Karpas-422 (cell line): Measurements from ENCODE around the gene TMEM61. TPM values are rescaled to one million over a fixed set of nuclear protein-coding genes. Genes with fewer than 3 reads are reported as not detected.

Experiments
- DNase-seq: peaks from one replicate; pipeline ENCODE4 v3.0.0-alpha.2; 2015
- H2AFZ ChIP-seq: fragments of 200-600 bp; sonication (generic); 2 replicates; pipeline ENCODE4 v1.6.1; 2014; ENCODE audit warnings: antibody characterized with exemption, low read length, mixed read lengths
- H3K27ac ChIP-seq: fragments of 200-600 bp; sonication (generic); 2 replicates; pipeline ENCODE4 v1.5.1; 2014; ENCODE audit warnings: mild to moderate bottlenecking, low read length, moderate library complexity
- H3K27me3 ChIP-seq: fragments of 200-600 bp; sonication (generic); 2 replicates; pipeline ENCODE4 v1.6.1; 2014; ENCODE audit warnings: low read length, mixed read lengths
- H3K36me3 ChIP-seq: fragments of 200-600 bp; sonication (generic); 2 replicates; pipeline ENCODE4 v1.6.1; 2014; ENCODE audit warnings: low read length, mixed read lengths; ENCODE audit not compliant: insufficient read depth
- H3K4me1 ChIP-seq: fragments of 200-600 bp; sonication (generic); 2 replicates; pipeline ENCODE4 v1.6.1; 2014; ENCODE audit warnings: mild to moderate bottlenecking, low read length, mixed read lengths
- H3K4me2 ChIP-seq: fragments of 200-600 bp; sonication (generic); 2 replicates; pipeline ENCODE4 v1.6.1; 2014; ENCODE audit warnings: low read length, low read depth, mild to moderate bottlenecking; ENCODE audit not compliant: poor library complexity, severe bottlenecking
- H3K4me3 ChIP-seq: fragments of 200-600 bp; sonication (generic); 2 replicates; pipeline ENCODE4 v1.5.1; 2014; ENCODE audit warnings: mild to moderate bottlenecking, antibody characterized with exemption, low read length, mixed read lengths
- H3K79me2 ChIP-seq: fragments of 200-600 bp; sonication (generic); 2 replicates; pipeline ENCODE4 v1.6.1; 2014; ENCODE audit warnings: mild to moderate bottlenecking, low read length, mixed read lengths
- H3K9ac ChIP-seq: fragments of 200-600 bp; sonication (generic); 2 replicates; pipeline ENCODE4 v1.6.0; 2014; ENCODE audit warnings: low read length
- H3K9me2 ChIP-seq: fragments of 200-600 bp; sonication (generic), shearing (Covaris generic); replicated peaks from 2 replicates; pipeline ENCODE4 v1.6.0; 2014; ENCODE audit warnings: mild to moderate bottlenecking, low read length, moderate library complexity; ENCODE audit not compliant: insufficient read depth
- H3K9me3 ChIP-seq: fragments of 300-700, 200-600 bp; sonication (generic); 2 replicates; pipeline ENCODE4 v1.6.1; 2014; ENCODE audit warnings: low read length, mixed read lengths
- H4K20me1 ChIP-seq: fragments of 200-600 bp; sonication (generic); 2 replicates; pipeline ENCODE4 v1.6.1; 2014; ENCODE audit warnings: mild to moderate bottlenecking, antibody characterized with exemption, low read length, low read depth; ENCODE audit not compliant: insufficient read depth
- total RNA-seq: library from RNA; depleted of rRNA; stranded (reverse); fragments of >200 nt; shearing (Covaris generic); gene quantifications from 2 replicates; pipeline ENCODE4 v1.2.3, GENCODE V29; 2014; ENCODE audit warnings: low replicate concordance

TMEM61 gene
- total RNA-seq, 1 experiment from 2014 or later, result not detected

- H3K4me3 ChIP-seq, result no peak overlapping the region
- H4K20me1 ChIP-seq, result no peaks in the 10 kb centered on the region
- H3K36me3 ChIP-seq, result no peaks in the 10 kb centered on the region
- H3K9me2 ChIP-seq, result no peaks in the 10 kb centered on the region
- DNase-seq, result no peak
- no peak overlapping the region for H3K27ac ChIP-seq
- no peaks in the 10 kb centered on the region for H3K79me2 ChIP-seq
- no peak overlapping the region for H3K9ac ChIP-seq
- no peak overlapping the region for H3K4me2 ChIP-seq
- H3K9me3 ChIP-seq, result no peaks in the 10 kb centered on the region
- H3K4me1 ChIP-seq, result peaks cover 8% of the 10 kb centered on the region
- H2AFZ ChIP-seq, result no peak overlapping the region
- no peaks in the 10 kb centered on the region for H3K27me3 ChIP-seq
Observed at GRCh38 chr1:54996869-54997710, 16.7 kb downstream of the TMEM61 start.

- H3K27ac ChIP-seq, result no peak overlapping the region
- H4K20me1 ChIP-seq, result no peaks in the 10 kb centered on the region
- no peak overlapping the region for H2AFZ ChIP-seq
- H3K4me1 ChIP-seq, result peaks cover 8% of the 10 kb centered on the region
- H3K79me2 ChIP-seq, result no peaks in the 10 kb centered on the region
- H3K9me2 ChIP-seq, result no peaks in the 10 kb centered on the region
- H3K27me3 ChIP-seq, result no peaks in the 10 kb centered on the region
- DNase-seq, result no peak
- H3K4me3 ChIP-seq, result no peak overlapping the region
- H3K9me3 ChIP-seq, result no peaks in the 10 kb centered on the region
- H3K36me3 ChIP-seq, result no peaks in the 10 kb centered on the region
- no peak overlapping the region for H3K9ac ChIP-seq
- no peak overlapping the region for H3K4me2 ChIP-seq
Observed at GRCh38 chr1:54997711-54997986, 17.2 kb downstream of the TMEM61 start.

- no peaks in the 10 kb centered on the region for H3K27me3 ChIP-seq
- H3K9me3 ChIP-seq, result no peaks in the 10 kb centered on the region
- H3K36me3 ChIP-seq, result no peaks in the 10 kb centered on the region
- no peaks in the 10 kb centered on the region for H3K79me2 ChIP-seq
- no peak overlapping the region for H3K27ac ChIP-seq
- H3K4me1 ChIP-seq, result peaks cover 8% of the 10 kb centered on the region
- no peak overlapping the region for H3K4me3 ChIP-seq
- no peak overlapping the region for H3K4me2 ChIP-seq
- no peaks in the 10 kb centered on the region for H4K20me1 ChIP-seq
- no peak for DNase-seq
- no peak overlapping the region for H2AFZ ChIP-seq
- no peaks in the 10 kb centered on the region for H3K9me2 ChIP-seq
- no peak overlapping the region for H3K9ac ChIP-seq
Observed at GRCh38 chr1:54998100-54998499, 17.7 kb downstream of the TMEM61 start.

- no peak within 1 kb of the TSS for H2AFZ ChIP-seq
- no peaks in the 10 kb centered on the region for H3K9me2 ChIP-seq
- H3K36me3 ChIP-seq, result no peaks in the 10 kb centered on the region
- DNase-seq, result peak; percentile 56
- H3K4me3 ChIP-seq, result no peak within 1 kb of the TSS
- no peaks in the 10 kb centered on the region for H4K20me1 ChIP-seq
- no peak within 1 kb of the TSS for H3K9ac ChIP-seq
- peaks cover 8% of the 10 kb centered on the region for H3K4me1 ChIP-seq
- no peaks in the 10 kb centered on the region for H3K79me2 ChIP-seq
- H3K9me3 ChIP-seq, result no peaks in the 10 kb centered on the region
- no peak within 1 kb of the TSS for H3K27ac ChIP-seq
- H3K4me2 ChIP-seq, result no peak within 1 kb of the TSS
- H3K27me3 ChIP-seq, result no peaks in the 10 kb centered on the region
Observed at GRCh38 chr1:54998677-54999076, 18.2 kb downstream of the TMEM61 start, which contains the start of gene BSND. TSS of gene BSND (plus strand) at chr1:54998933. CDS start at chr1:54999187, 254 bp downstream.

GRCh38 chr1:55000110-55001085, 20.0 kb downstream of the TMEM61 start:
- H3K9ac ChIP-seq, result no peak overlapping the region
- H3K4me1 ChIP-seq, result peaks cover 8% of the 10 kb centered on the region
- no peak for DNase-seq
- no peaks in the 10 kb centered on the region for H3K36me3 ChIP-seq
- H3K9me2 ChIP-seq, result no peaks in the 10 kb centered on the region
- H3K4me3 ChIP-seq, result no peak overlapping the region
- no peak overlapping the region for H2AFZ ChIP-seq
- no peaks in the 10 kb centered on the region for H3K27me3 ChIP-seq
- H3K4me2 ChIP-seq, result no peak overlapping the region
- H3K9me3 ChIP-seq, result no peaks in the 10 kb centered on the region
- no peak overlapping the region for H3K27ac ChIP-seq
- no peaks in the 10 kb centered on the region for H3K79me2 ChIP-seq
- no peaks in the 10 kb centered on the region for H4K20me1 ChIP-seq

- no peak overlapping the region for H3K4me3 ChIP-seq
- H3K27ac ChIP-seq, result no peak overlapping the region
- H2AFZ ChIP-seq, result no peak overlapping the region
- H3K9me3 ChIP-seq, result no peaks in the 10 kb centered on the region
- DNase-seq, result no peak
- H3K27me3 ChIP-seq, result no peaks in the 10 kb centered on the region
- no peaks in the 10 kb centered on the region for H3K79me2 ChIP-seq
- peaks cover 8% of the 10 kb centered on the region for H3K4me1 ChIP-seq
- no peaks in the 10 kb centered on the region for H3K36me3 ChIP-seq
- no peak overlapping the region for H3K9ac ChIP-seq
- H4K20me1 ChIP-seq, result no peaks in the 10 kb centered on the region
- H3K9me2 ChIP-seq, result no peaks in the 10 kb centered on the region
- no peak overlapping the region for H3K4me2 ChIP-seq
Observed at GRCh38 chr1:55001311-55001710, 20.9 kb downstream of the TMEM61 start.

GRCh38 chr1:55002686-55003085, 22.3 kb downstream of the TMEM61 start:
- Histone ChIP-seq H4K20me1 (no peaks in the 10 kb centered on the region), H3K9me2 (no peaks in the 10 kb centered on the region), H2AFZ (no peak overlapping the region), H3K27ac (no peak overlapping the region), H3K27me3 (no peaks in the 10 kb centered on the region), H3K36me3 (no peaks in the 10 kb centered on the region), H3K9me3 (no peaks in the 10 kb centered on the region), H3K79me2 (no peaks in the 10 kb centered on the region), H3K4me3 (no peak overlapping the region), H3K4me2 (no peak overlapping the region), H3K9ac (no peak overlapping the region), H3K4me1 (peaks cover 8% of the 10 kb centered on the region)
- DNase-seq, result no peak
